Endothelial cell of umbilical vein (primary cell): ENCODE data around the gene STMN1. TPM values are rescaled to one million over a fixed set of nuclear protein-coding genes. Genes with fewer than 3 reads are reported as not detected.

Experiments
- BruUV-seq: library from RNA; stranded (reverse); fragments of 400-500 nt; replicated peaks from 2 replicates; lab custom pipeline; 2021; lab: Mats Ljungman, UMichigan
- CTCF ChIA-PET: fragments of 300-600, 350-600 bp; sonication (Branson Sonifier 250); formaldehyde crosslinking; loops from one replicate; lab custom pipeline; 2021; ENCODE audit warnings: antibody characterized with exemption, inconsistent platforms; lab: Charles Lee
- POLR2A ChIA-PET: fragments of 300-600, 350-600 bp; sonication (Branson Sonifier 250); formaldehyde crosslinking; loops from one replicate; lab custom pipeline; 2021; ENCODE audit warnings: antibody characterized with exemption, inconsistent platforms; lab: Charles Lee
- DNase-seq: peaks from one replicate; pipeline ENCODE4 v3.0.0-alpha.2; 2011; ENCODE audit warnings: low read depth, low spot score
- FAIRE-seq: peaks from 2 replicates; lab custom pipeline; 2011; peaks lifted over from hg19 to GRCh38; lab: Jason Lieb, UNC
- H2AFZ ChIP-seq: 2 replicates; pipeline ENCODE4 v1.6.0; 2012; ENCODE audit warnings: low read depth, low read length, control low read depth, inconsistent platforms
- H3K27ac ChIP-seq: 2 replicates; pipeline ENCODE4 v1.5.1; 2011; ENCODE audit warnings: low read depth, mild to moderate bottlenecking, control low read depth, low read length, moderate library complexity; ENCODE audit not compliant: insufficient read depth
- H3K27me3 ChIP-seq, 2 experiments: 2 replicates each; pipeline versions ENCODE4 v1.6.0 to v1.6.1; 2011; ENCODE audit warnings: low read length in 2 of 2, mixed read lengths in 1 of 2; ENCODE audit not compliant: control insufficient read depth in 2 of 2, insufficient read depth in 2 of 2
- H3K36me3 ChIP-seq, 2 experiments: 2 replicates in 1 of 2; 3 replicates in 1 of 2; pipeline ENCODE4 v1.5.1; 2011; ENCODE audit warnings: low read length in 2 of 2, mild to moderate bottlenecking in 1 of 2, moderate library complexity in 1 of 2; ENCODE audit not compliant: control insufficient read depth in 2 of 2, insufficient read depth in 2 of 2; ENCODE audit errors: extremely low read depth in 1 of 2
- H3K4me1 ChIP-seq: 3 replicates; pipeline ENCODE4 v1.5.1; 2011; ENCODE audit warnings: mild to moderate bottlenecking, low read length; ENCODE audit not compliant: control insufficient read depth, insufficient read depth; ENCODE audit errors: extremely low read depth
- H3K4me2 ChIP-seq: 2 replicates; pipeline ENCODE4 v1.6.1; 2011; ENCODE audit warnings: low read length, control low read depth, mixed read lengths; ENCODE audit not compliant: insufficient read depth
- H3K4me3 ChIP-seq, 3 experiments: fragments of 200-600 bp in 1 of 3; sonication (generic), shearing (Covaris generic) in 1 of 3; replicated peaks in 1 of 3; 2 replicates each; pipeline ENCODE4 v1.5.1; 2011 to 2016; ENCODE audit warnings: control low read depth in 3 of 3, low read length in 3 of 3, mild to moderate bottlenecking in 2 of 3, inconsistent platforms in 1 of 3, low read depth in 1 of 3, moderate library complexity in 1 of 3; ENCODE audit not compliant: insufficient read depth in 1 of 3
- H3K79me2 ChIP-seq: 2 replicates; pipeline ENCODE4 v1.6.0; 2012; ENCODE audit warnings: low read length, inconsistent platforms; ENCODE audit not compliant: control insufficient read depth, insufficient read depth
- H3K9ac ChIP-seq: replicated peaks from 2 replicates; pipeline ENCODE3; 2011; ENCODE audit warnings: low read length, control low read depth; ENCODE audit not compliant: insufficient read depth; ENCODE audit errors: extremely low read depth
- H3K9me1 ChIP-seq: replicated peaks from 3 replicates; pipeline ENCODE4 v1.6.0; 2011; ENCODE audit warnings: mild to moderate bottlenecking, low read length; ENCODE audit not compliant: control insufficient read depth, insufficient read depth; ENCODE audit errors: extremely low read depth
- H3K9me3 ChIP-seq: replicated peaks from 2 replicates; pipeline ENCODE4 v1.5.1; 2012; ENCODE audit warnings: low read length, inconsistent platforms; ENCODE audit not compliant: control insufficient read depth, insufficient read depth
- H4K20me1 ChIP-seq: replicated peaks from 2 replicates; pipeline ENCODE3; 2011; ENCODE audit warnings: mild to moderate bottlenecking, low read length; ENCODE audit not compliant: control insufficient read depth, insufficient read depth; ENCODE audit errors: extremely low read depth
- EZH2 ChIP-seq: IDR thresholded peaks from 2 replicates; pipeline ENCODE4 v1.6.1; 2012; ENCODE audit warnings: borderline replicate concordance, low read depth, mild to moderate bottlenecking, moderate library complexity, low read length, inconsistent platforms; ENCODE audit not compliant: severe bottlenecking
- FOS ChIP-seq: IDR thresholded peaks from 2 replicates; pipeline ENCODE4 v1.6.1; 2011; ENCODE audit warnings: mild to moderate bottlenecking, low read length, moderate library complexity, borderline replicate concordance; ENCODE audit not compliant: insufficient read depth
- GATA2 ChIP-seq: IDR thresholded peaks from 2 replicates; pipeline ENCODE4 v1.7.0; 2011; ENCODE audit warnings: low read depth, mild to moderate bottlenecking, moderate library complexity, mixed read lengths, low read length; ENCODE audit not compliant: insufficient read length, insufficient read depth
- JUN ChIP-seq: IDR thresholded peaks from 2 replicates; pipeline ENCODE4 v1.6.1; 2011; ENCODE audit warnings: borderline replicate concordance, low read depth; ENCODE audit not compliant: insufficient read length, insufficient read depth
- MYC ChIP-seq: IDR thresholded peaks from one replicate; pipeline ENCODE4 v1.6.1; 2011; ENCODE audit warnings: mild to moderate bottlenecking, low read depth, low read length
- POLR2A ChIP-seq: IDR thresholded peaks from 2 replicates; pipeline ENCODE4 v1.6.1; 2012; ENCODE audit warnings: low read depth, mild to moderate bottlenecking, control low read depth, low read length
- POLR2AphosphoS5 ChIP-seq: IDR thresholded peaks from 2 replicates; pipeline ENCODE4 v1.6.1; 2012; ENCODE audit warnings: low read depth, mild to moderate bottlenecking, control low read depth, low read length, moderate library complexity; ENCODE audit not compliant: insufficient read depth
- dilution Hi-C: fragments of 300-500 bp; cut with MboI; formaldehyde crosslinking; loops from one replicate; pipeline ENCODE4 v1.15.0; 2019; ENCODE audit warnings: low sequenced_read_pairs; ENCODE audit not compliant: extremely low pct_ligation_motif_present
- intact Hi-C: fragments of 100-400 bp; cut with micrococcal nuclease; formaldehyde crosslinking; loops from one replicate; pipeline ENCODE4 v1.10.0; 2022
- polyA plus RNA-seq, 4 experiments: library from polyadenylated mRNA; depleted of rRNA in 3 of 4; stranded (reverse) in 3 of 4; unstranded in 1 of 4; fragments of >200 nt; gene quantifications; 2 replicates each; pipeline versions ENCODE4 v1.2.1 to v1.2.3, GENCODE V29; 2011 to 2012; ENCODE audit warnings: missing spikeins in 1 of 4
- total RNA-seq: library from RNA; stranded (reverse); gene quantifications from 2 replicates; pipeline ENCODE4 v1.2.3, GENCODE V29; 2021
- TF ChIP-seq, protein P1 (sequence below): IDR thresholded peaks from 2 replicates; pipeline ENCODE4 v1.6.1; 2011; ENCODE audit not compliant: insufficient read depth, insufficient read length
- TF ChIP-seq, protein P2 (sequence below), 2 donors: IDR thresholded peaks; 1 replicate in 1 of 2; 2 replicates in 1 of 2; pipeline ENCODE4 v1.5.1; 2011; ENCODE audit warnings: low read length in 2 of 2, mild to moderate bottlenecking in 2 of 2, moderate library complexity in 2 of 2, control low read depth in 1 of 2, inconsistent platforms in 1 of 2, low read depth in 1 of 2; ENCODE audit not compliant: insufficient read depth in 1 of 2; ENCODE audit errors: extremely low read depth in 1 of 2

STMN1 gene
- total and polyA plus RNA-seq, 2 donors (not counting 3 experiments of a cell fraction or from before 2014, with no cell fraction given), result 102 to 503 TPM

DNA sequence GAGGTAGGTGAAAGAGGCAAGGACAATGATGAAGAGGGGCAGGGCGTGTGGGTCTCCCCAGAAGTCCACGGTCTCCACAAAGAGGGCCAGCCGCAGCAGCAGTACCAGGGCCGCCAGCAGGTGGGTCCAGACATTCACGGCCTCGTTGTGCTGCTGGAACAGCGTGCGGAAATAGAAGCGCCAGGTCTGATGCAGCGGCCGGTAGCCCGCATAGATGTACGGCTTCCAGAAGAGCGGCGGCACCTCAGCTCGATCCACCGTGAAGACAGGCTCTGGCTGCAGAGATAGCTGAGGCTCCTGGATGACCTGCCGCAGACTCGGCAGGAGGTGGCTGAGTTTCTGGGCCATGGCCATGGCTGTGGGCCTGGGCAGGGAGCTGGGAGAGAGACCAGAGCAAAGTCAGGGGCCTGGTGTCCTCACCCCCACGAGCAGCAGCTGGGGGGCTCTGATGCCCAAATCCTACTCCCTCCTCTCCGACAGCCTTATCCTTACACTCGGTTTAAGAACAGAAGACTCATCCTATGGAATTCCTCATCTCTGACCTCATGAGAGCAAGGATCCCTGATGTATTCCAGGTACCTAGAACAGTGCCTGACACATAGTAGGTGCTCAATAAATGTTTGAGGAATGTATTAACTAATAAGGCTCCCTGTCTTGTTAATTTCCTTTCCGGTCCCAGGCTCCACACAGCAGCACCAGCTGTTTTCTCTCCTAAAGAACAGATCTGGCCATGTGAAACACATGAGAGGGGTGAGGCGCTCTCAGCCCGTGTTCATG is 42.5 kb downstream of the STMN1 start:
- intact Hi-C loops (no loop called here), dilution Hi-C loops (no loop called here)
- DNase-seq (no peak), FAIRE-seq (no peak)
- no peak for TF ChIP-seq JUN
- no peak for TF ChIP-seq GATA2
- peaks cover 17% of the 10 kb centered on the region for H3K4me1 ChIP-seq
- H3K9me1 ChIP-seq, result no peaks in the 10 kb centered on the region
- H3K9ac ChIP-seq, result no peak overlapping the region
- POLR2A ChIA-PET, result no interaction called here
- H3K27me3 ChIP-seq, result no peaks in the 10 kb centered on the region
- no peak overlapping the region for H2AFZ ChIP-seq
- no peaks in the 10 kb centered on the region for H4K20me1 ChIP-seq
- H3K4me3 ChIP-seq, result no peak overlapping the region
- peaks cover 0 to 7% of the 10 kb centered on the region in 2 experiments for H3K36me3 ChIP-seq
- BruUV-seq, result no TSS peak
- peaks cover 4% of the 10 kb centered on the region for H3K79me2 ChIP-seq
- CTCF ChIA-PET, result no interaction called here
- no peaks in the 10 kb centered on the region for H3K9me3 ChIP-seq
- H3K4me2 ChIP-seq, result no peak overlapping the region
- no peak overlapping the region for H3K27ac ChIP-seq

DNA sequence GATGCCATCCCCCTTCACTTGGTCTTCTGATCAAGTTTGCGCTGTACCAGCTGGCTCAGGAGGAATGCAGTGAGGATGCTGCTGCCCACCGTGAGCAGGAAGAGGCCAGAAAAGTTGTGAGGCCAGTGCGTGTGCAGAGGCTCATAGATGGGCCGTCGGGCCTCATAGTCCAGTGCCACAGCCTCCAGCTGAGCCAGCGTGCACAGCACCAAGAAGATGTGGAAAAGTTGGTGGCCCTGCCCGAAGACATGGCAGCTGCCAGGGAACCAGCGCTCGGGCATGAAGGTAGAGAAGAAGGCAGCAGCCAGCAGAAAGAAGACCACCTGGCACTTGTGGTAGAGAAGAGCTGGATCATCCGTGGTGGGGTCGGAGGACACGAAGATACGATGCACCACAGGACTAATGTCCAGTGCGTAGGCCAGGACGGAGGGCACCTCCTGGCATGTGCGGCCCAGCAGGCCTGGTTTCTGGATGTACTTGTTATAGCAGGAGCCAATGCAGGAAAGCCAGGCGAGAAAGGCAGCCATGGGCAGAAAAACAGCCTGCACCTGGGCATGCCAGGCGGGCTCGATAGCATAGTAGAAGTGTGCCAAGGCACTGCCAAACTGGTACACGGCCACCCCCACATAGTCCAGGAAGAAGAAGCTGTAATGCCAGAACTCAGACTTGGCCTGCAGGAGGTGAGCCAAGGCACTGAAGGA is 43.3 kb downstream of the STMN1 start:
- Histone ChIP-seq H4K20me1 (no peaks in the 10 kb centered on the region), H3K36me3 (peaks cover 0 to 7% of the 10 kb centered on the region in 2 experiments), H3K79me2 (peaks cover 8% of the 10 kb centered on the region), H2AFZ (no peak overlapping the region), H3K27me3 (no peaks in the 10 kb centered on the region), H3K9me1 (no peaks in the 10 kb centered on the region), H3K9me3 (no peaks in the 10 kb centered on the region), H3K9ac (no peak overlapping the region), H3K4me1 (peaks cover 21% of the 10 kb centered on the region), H3K27ac (no peak overlapping the region), H3K4me3 (no peak overlapping the region), H3K4me2 (no peak overlapping the region)
- FAIRE-seq, result no peak
- TF ChIP-seq GATA2 (no peak), EZH2 (no peak), POLR2AphosphoS5 (no peak), MYC (no peak), FOS (no peak), JUN (no peak), POLR2A (no peak)
- TF ChIP-seq, protein P1, sequence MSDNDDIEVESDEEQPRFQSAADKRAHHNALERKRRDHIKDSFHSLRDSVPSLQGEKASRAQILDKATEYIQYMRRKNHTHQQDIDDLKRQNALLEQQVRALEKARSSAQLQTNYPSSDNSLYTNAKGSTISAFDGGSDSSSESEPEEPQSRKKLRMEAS, result no peak
- TF ChIP-seq, protein P2, sequence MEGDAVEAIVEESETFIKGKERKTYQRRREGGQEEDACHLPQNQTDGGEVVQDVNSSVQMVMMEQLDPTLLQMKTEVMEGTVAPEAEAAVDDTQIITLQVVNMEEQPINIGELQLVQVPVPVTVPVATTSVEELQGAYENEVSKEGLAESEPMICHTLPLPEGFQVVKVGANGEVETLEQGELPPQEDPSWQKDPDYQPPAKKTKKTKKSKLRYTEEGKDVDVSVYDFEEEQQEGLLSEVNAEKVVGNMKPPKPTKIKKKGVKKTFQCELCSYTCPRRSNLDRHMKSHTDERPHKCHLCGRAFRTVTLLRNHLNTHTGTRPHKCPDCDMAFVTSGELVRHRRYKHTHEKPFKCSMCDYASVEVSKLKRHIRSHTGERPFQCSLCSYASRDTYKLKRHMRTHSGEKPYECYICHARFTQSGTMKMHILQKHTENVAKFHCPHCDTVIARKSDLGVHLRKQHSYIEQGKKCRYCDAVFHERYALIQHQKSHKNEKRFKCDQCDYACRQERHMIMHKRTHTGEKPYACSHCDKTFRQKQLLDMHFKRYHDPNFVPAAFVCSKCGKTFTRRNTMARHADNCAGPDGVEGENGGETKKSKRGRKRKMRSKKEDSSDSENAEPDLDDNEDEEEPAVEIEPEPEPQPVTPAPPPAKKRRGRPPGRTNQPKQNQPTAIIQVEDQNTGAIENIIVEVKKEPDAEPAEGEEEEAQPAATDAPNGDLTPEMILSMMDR (IDR thresholded peaks at IDR 0.05; ENCODE audit: extremely low read depth in 1 of 2, insufficient read depth in 1 of 2, low read depth in 1 of 2, low read length in 2 of 2), result no peak
- dilution Hi-C loops, result no loop called here
- DNase-seq, result no peak
- intact Hi-C loops, result no loop called here
- ChIA-PET POLR2A (no interaction called here), CTCF (interaction anchor here (0.9 kb wide), 1 partner anchor 32 kb away, joined by 4 read pairs; no protein-coding TSS in a partner anchor)
- no TSS peak for BruUV-seq
